K562 (cell line): ENCODE measurements around the gene C1orf105. TPM values are rescaled to one million over a fixed set of nuclear protein-coding genes. Genes with fewer than 3 reads are reported as not detected.

Source experiments
- ZBTB40 ChIP-seq, 2 experiments: fragments of 450-650 bp in 1 of 2; sonication (generic) in 1 of 2; formaldehyde crosslinking in 1 of 2; IDR thresholded peaks; 2 replicates each; pipeline versions ENCODE4 v1.7.1 to v1.9.0; 2016 to 2022; ENCODE audit warnings: inconsistent platforms in 1 of 2, mild to moderate bottlenecking in 1 of 2, missing genetic modification reagents in 1 of 2
- ZBTB5 ChIP-seq: fragments of 450-650 bp; IDR thresholded peaks from 2 replicates; pipeline ENCODE4 v1.6.1; 2017; ENCODE audit warnings: antibody characterized with exemption
- polyA plus RNA-seq, 8 experiments: library from polyadenylated mRNA; depleted of rRNA in 4 of 8; stranded (reverse) in 5 of 8; unstranded in 3 of 8; fragments of >200 nt; fragmentation: Nextera tagmentation in 2 of 8; fragmentation: Illumina TruSeq in 1 of 8; extraction: Ambion mirVana in 2 of 8; extraction: Trizol in 1 of 8; gene quantifications; 2 replicates each; pipeline versions ENCODE4 v1.2.1 to v1.2.3, GENCODE V29; 2011 to 2014; ENCODE audit warnings: inconsistent platforms in 1 of 8, missing spikeins in 1 of 8
- total RNA-seq, 7 experiments: library from RNA; depleted of rRNA in 6 of 7; stranded (reverse); fragments of >200 nt in 6 of 7; fragmentation: Illumina TruSeq in 2 of 7; extraction: Trizol in 2 of 7; gene quantifications; 2 replicates each; pipeline versions ENCODE4 v1.2.1 to v1.2.3, GENCODE V29; 2011 to 2021; ENCODE audit warnings: low replicate concordance in 1 of 7
- TF ChIP-seq, protein P1 (sequence below), 2 experiments: fragments of 450-650 bp in 1 of 2; sonication (generic) in 1 of 2; formaldehyde crosslinking in 1 of 2; IDR thresholded peaks in 1 of 2; conservative IDR thresholded peaks in 1 of 2; 2 replicates each; pipeline versions ENCODE4 v1.6.1 to v1.8.1; 2016 to 2023; ENCODE audit warnings: mild to moderate bottlenecking in 2 of 2, moderate library complexity in 2 of 2, inconsistent platforms in 1 of 2, missing genetic modification reagents in 1 of 2

C1orf105 gene
- total and polyA plus RNA-seq, 9 of the 15 experiments (the other 6 are each of a cell fraction or from before 2014, with no cell fraction given), result 0.08 TPM; not detected in 8

GRCh38 chr1:172452536-172453152 is 32.2 kb downstream of the C1orf105 start (continued):
- no peak for TF ChIP-seq ZBTB40 (IDR thresholded peaks at IDR 0.05)
- TF ChIP-seq ZBTB40 (CRISPR knock-in tag; IDR thresholded peaks at IDR 0.05), result no peak
- no peak for TF ChIP-seq ZBTB5
- TF ChIP-seq, protein P1, sequence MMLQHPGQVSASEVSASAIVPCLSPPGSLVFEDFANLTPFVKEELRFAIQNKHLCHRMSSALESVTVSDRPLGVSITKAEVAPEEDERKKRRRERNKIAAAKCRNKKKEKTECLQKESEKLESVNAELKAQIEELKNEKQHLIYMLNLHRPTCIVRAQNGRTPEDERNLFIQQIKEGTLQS (IDR thresholded peaks at IDR 0.05), result peak; percentile 38; the same call in 1 of the 2 replicates
- TF ChIP-seq, protein P1 (CRISPR knock-in tag; conservative IDR thresholded peaks at IDR 0.05), result no peak
